Breast epithelium (tissue), 4 donors: ENCODE data around the gene SULT6B1. TPM values are rescaled to one million over a fixed set of nuclear protein-coding genes. Genes with fewer than 3 reads are reported as not detected.
"Not testable (repeated sequence)": the region's sequence is repeated elsewhere in the genome, so short reads cannot be mapped to it uniquely, and the experiment has no call there.

ENCODE experiments used
- DNase-seq, 2 donors: peaks; one replicate each; pipeline ENCODE4 v3.0.0-alpha.2; 2019; ENCODE audit warnings: low spot score in 2 of 2
- H3K27ac ChIP-seq, 2 donors: fragments of 200-600 bp; sonication (generic) in 1 of 2; one replicate each; pipeline ENCODE4 v1.5.1; 2016 to 2019; ENCODE audit warnings: mild to moderate bottlenecking in 1 of 2
- H3K27me3 ChIP-seq, 2 donors: fragments of 200-600 bp; sonication (generic) in 1 of 2; one replicate each; pipeline versions ENCODE4 v1.5.1 to v1.6.0; 2017 to 2019; ENCODE audit warnings: control low read depth in 1 of 2, mild to moderate bottlenecking in 1 of 2
- H3K36me3 ChIP-seq: fragments of 200-600 bp; one replicate; pipeline ENCODE4 v1.5.1; 2019
- H3K4me1 ChIP-seq, 2 donors: fragments of 200-600 bp; sonication (generic); one replicate each; pipeline ENCODE4 v1.5.1; 2016 to 2019; ENCODE audit warnings: control low read depth in 1 of 2
- H3K4me3 ChIP-seq, 3 donors: fragments of 200-600 bp; sonication (generic); 1 replicate in 2 of 3; 2 replicates in 1 of 3; pipeline ENCODE4 v1.5.1; 2016 to 2019; ENCODE audit warnings: mild to moderate bottlenecking in 3 of 3, moderate library complexity in 2 of 3
- H3K9me3 ChIP-seq, 2 donors: fragments of 200-600 bp; sonication (generic) in 1 of 2; one replicate each; pipeline ENCODE4 v1.5.1; 2016 to 2019; ENCODE audit warnings: control low read depth in 1 of 2
- POLR2A ChIP-seq: fragments of 450-650 bp; IDR thresholded peaks from one replicate; pipeline ENCODE4 v1.6.1; 2016; ENCODE audit warnings: antibody characterized with exemption, mild to moderate bottlenecking, moderate library complexity
- POLR2AphosphoS5 ChIP-seq, 3 donors: sonication (generic); formaldehyde crosslinking; IDR thresholded peaks; one replicate each; pipeline ENCODE4 v1.6.1; 2017; ENCODE audit warnings: antibody characterized with exemption in 3 of 3
- intact Hi-C: fragments of 100-400 bp; cut with DNase I; formaldehyde crosslinking; loops from one replicate; pipeline ENCODE4 v1.15.1; 2023; ENCODE audit warnings: low total_unique reads
- total RNA-seq, 3 donors: library from RNA; depleted of rRNA; stranded (reverse); fragments of >200 nt; gene quantifications; one replicate each; pipeline ENCODE4 v1.1.0, GENCODE V29; 2016
- TF ChIP-seq, protein P1 (sequence below), 3 donors: fragments of 450-650 bp; IDR thresholded peaks; one replicate each; pipeline ENCODE4 v1.5.1; 2016 to 2017; ENCODE audit warnings: antibody characterized with exemption in 3 of 3, mild to moderate bottlenecking in 3 of 3, moderate library complexity in 3 of 3

The SULT6B1 gene
- total RNA-seq, 3 donors from 2014 or later = not detected

DNA sequence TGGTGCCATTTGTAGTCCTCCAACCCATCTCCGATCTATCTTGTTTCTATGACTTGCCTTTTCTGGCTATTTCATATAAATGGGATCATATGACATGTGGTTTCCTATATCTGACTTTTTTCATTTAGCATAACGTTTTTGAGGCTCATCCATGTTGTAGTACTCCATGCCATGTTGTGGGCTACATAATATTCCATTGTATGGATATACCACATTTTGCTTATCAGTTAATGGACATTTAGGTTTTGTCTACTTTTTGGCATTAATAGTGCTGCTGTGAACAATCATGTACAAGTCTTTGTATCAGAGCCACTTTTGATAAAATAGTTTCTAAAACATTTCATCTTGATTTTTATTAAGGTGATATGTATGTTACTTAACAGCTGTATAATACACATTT is 15.2 kb upstream of the SULT6B1 start:
- H3K4me1 ChIP-seq = no peaks in the 10 kb centered on the region
- no peaks in the 10 kb centered on the region for H3K27me3 ChIP-seq
- intact Hi-C loops = no loop called here
- peaks cover 17% of the 10 kb centered on the region for H3K36me3 ChIP-seq
- TF ChIP-seq POLR2AphosphoS5 (IDR thresholded peaks at IDR 0.05) (no peak), POLR2A (no peak)
- TF ChIP-seq, protein P1, sequence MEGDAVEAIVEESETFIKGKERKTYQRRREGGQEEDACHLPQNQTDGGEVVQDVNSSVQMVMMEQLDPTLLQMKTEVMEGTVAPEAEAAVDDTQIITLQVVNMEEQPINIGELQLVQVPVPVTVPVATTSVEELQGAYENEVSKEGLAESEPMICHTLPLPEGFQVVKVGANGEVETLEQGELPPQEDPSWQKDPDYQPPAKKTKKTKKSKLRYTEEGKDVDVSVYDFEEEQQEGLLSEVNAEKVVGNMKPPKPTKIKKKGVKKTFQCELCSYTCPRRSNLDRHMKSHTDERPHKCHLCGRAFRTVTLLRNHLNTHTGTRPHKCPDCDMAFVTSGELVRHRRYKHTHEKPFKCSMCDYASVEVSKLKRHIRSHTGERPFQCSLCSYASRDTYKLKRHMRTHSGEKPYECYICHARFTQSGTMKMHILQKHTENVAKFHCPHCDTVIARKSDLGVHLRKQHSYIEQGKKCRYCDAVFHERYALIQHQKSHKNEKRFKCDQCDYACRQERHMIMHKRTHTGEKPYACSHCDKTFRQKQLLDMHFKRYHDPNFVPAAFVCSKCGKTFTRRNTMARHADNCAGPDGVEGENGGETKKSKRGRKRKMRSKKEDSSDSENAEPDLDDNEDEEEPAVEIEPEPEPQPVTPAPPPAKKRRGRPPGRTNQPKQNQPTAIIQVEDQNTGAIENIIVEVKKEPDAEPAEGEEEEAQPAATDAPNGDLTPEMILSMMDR (IDR thresholded peaks at IDR 0.05) = no peak
- H3K27ac ChIP-seq = no peak overlapping the region
- peaks cover 0 to 21% of the 10 kb centered on the region in 2 donors for H3K9me3 ChIP-seq
- no peak overlapping the region for H3K4me3 ChIP-seq
- DNase-seq = no peak

DNA sequence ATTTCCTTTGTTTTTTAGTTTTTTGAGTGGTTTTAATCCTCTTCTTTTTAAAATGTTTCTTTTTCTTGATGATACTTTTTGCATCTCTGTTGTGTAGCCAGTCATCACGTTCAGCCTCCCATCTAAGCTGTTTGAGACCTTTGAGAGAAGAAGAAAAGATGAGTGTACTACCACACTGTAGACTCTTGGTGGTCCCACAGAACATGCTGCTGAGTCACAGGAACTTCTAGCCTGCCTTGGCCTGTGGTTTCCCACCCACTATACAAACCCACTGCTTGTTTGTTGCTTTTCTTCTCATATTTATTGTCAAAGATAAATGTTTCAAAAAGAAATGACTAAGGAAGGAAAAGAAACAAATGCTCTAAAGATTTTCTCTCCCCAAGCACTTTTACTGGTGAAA is 13.3 kb upstream of the SULT6B1 start:
- no peak for DNase-seq
- intact Hi-C loops = no loop called here
- H3K9me3 ChIP-seq = peaks cover 0 to 12% of the 10 kb centered on the region in 2 donors
- H3K4me1 ChIP-seq = no peaks in the 10 kb centered on the region
- no peak overlapping the region for H3K27ac ChIP-seq
- no peaks in the 10 kb centered on the region for H3K27me3 ChIP-seq
- TF ChIP-seq POLR2AphosphoS5 (IDR thresholded peaks at IDR 0.05) = no peak
- TF ChIP-seq, protein P1 (IDR thresholded peaks at IDR 0.05) = no peak
- peaks cover 17% of the 10 kb centered on the region for H3K36me3 ChIP-seq
- no peak overlapping the region for H3K4me3 ChIP-seq

DNA sequence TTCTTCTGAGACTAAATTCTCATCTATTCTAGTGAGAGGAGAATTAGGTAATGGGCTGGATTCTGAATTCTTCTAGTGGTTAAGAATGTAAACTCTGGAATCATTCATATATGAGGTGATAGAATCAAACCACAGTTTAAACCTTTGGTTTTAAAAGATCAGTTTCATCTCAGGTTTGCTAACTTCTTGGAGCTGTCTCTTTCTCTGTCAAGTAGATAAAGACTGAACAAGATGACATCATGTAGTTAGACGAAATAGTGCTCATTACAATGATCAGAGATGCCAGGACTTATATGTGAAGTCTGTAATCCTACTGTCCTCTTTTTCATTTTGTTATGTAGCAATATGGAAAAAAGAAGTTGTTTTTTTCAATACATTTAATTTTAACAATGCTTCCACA is 12.7 kb upstream of the SULT6B1 start:
- no peak for DNase-seq
- Histone ChIP-seq H3K4me1 (no peaks in the 10 kb centered on the region), H3K4me3 (no peak overlapping the region), H3K36me3 (peaks cover 17% of the 10 kb centered on the region), H3K9me3 (peaks cover 0 to 8% of the 10 kb centered on the region in 2 donors), H3K27me3 (no peaks in the 10 kb centered on the region), H3K27ac (no peak overlapping the region)
- intact Hi-C loops = no loop called here
- no peak for TF ChIP-seq POLR2A
- no peak for TF ChIP-seq POLR2AphosphoS5 (IDR thresholded peaks at IDR 0.05)
- TF ChIP-seq, protein P1 (IDR thresholded peaks at IDR 0.05) = no peak

DNA sequence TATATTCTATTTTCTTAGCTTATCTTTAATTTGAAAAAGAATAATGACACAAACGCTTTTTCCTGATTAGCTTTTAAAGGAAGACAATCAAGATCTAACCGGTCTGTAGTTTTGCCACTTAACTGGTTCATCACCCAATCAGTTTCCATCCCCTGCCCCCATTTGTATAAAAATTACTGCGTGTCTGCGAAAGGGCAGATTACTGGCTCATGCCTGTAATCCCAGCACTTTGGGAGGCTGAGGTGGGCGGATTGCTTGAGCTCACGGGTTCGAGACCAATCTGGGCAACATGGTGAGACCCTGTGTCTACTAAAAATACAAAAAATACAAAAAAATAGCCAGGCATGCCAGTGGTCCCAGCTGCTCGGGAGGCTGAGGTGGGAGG is 10.2 kb upstream of the SULT6B1 start:
- TF ChIP-seq POLR2AphosphoS5 (IDR thresholded peaks at IDR 0.05) (no peak), POLR2A (no peak)
- TF ChIP-seq, protein P1 (IDR thresholded peaks at IDR 0.05) = no peak
- intact Hi-C loops = no loop called here
- no peak for DNase-seq
- Histone ChIP-seq H3K36me3 (peaks cover 8% of the 10 kb centered on the region), H3K27ac (no peak overlapping the region), H3K4me1 (no peaks in the 10 kb centered on the region), H3K27me3 (no peaks in the 10 kb centered on the region), H3K4me3 (no peak overlapping the region), H3K9me3 (peaks cover 0 to 3% of the 10 kb centered on the region in 2 donors)

DNA sequence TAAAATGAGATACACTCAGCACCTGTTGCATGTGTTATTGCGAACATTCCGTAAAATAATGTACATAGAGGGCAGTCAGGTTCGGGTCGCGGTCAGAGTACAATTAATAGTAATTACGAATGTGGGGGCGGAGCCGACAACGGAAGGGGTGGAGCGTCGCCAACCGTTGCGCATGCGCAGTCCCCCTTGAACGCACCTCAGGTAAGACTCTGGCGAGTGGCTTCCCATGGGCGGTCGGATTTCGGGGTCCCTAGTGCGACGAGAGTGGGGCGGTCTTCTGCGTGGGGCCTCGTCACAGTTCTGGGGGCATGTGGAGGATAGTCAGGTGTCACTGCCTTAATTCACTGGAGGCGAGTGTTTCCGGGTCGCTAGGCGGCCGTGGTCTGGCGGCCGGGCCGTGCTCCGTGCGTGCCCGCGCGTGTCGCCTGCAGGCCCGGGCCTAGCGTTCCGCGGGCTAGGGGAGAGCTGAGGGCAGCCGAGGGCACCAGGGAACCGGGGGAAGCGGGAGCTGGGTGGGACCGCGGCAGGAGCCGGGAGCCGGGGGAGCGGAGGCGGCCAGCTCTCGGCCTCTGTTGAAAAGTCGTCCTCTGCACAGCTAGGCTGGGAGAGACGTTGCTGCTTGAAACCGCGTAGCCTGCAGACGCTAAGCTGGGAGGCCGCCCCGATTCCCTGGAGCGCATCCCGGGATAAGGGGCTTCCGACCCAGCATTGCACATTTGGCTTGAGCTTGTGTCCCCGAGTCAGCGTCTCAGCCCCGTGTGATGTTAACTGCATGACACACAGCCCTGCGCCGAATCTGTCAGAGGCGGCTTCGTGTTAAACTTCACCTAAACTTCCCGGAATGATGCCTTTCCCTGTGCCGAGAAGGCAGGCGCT is 8.1 kb upstream of the SULT6B1 start, which contains the start of gene CEBPZOS:
Gene CEBPZOS, plus strand, starts transcription at position 177 of the 876 bp plus-strand sequence. CDS start 3,209 bp downstream, outside the sequence.
- DNase-seq = peak; percentile 76 to 81

DNA sequence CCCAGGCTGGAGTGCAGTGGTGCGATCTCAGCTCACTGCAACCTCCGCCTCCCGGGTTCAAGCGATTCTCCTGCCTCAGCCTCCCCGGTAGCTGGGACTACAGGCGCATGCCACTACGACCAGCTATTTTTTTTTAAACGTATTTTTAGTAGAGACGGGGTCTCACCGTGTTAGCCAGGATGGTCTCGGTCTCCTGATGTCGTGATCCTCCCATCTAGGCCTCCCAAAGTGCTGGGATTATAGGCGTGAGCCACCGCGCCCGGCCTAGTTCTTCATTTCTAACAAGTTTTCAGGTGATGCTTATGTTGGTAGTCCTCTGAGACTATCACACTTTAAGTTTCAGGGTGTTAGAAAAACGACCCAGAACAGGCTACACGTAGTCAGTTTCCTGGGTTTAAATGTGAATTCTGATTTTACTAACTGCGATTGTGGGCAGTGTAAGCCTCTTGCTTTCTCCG is 7.4 kb upstream of the SULT6B1 start:
- Histone ChIP-seq H3K27ac (peak overlapping the region; percentile 88 to 94), H3K4me3 (peak overlapping the region; percentile 63 to 91 (median 85))
- H3K9me3 ChIP-seq, DNase-seq, H3K27me3 ChIP-seq, H3K4me1 ChIP-seq, intact Hi-C loops, H3K36me3 ChIP-seq: not testable (repeated sequence)

More for the DNA sequence above, 8.1 kb upstream of the SULT6B1 start, which contains the start of gene CEBPZOS:
- Histone ChIP-seq H3K27me3 (no peaks in the 10 kb centered on the region), H3K36me3 (peaks cover 8% of the 10 kb centered on the region), H3K9me3 (no peaks in the 10 kb centered on the region), H3K27ac (peak within 1 kb of the TSS; percentile 88 to 94), H3K4me1 (no peaks in the 10 kb centered on the region), H3K4me3 (peak within 1 kb of the TSS; percentile 63 to 91 (median 85))
- TF ChIP-seq, protein P1 (IDR thresholded peaks at IDR 0.05) = peak in 1 of 3 donors; percentile 10
- TF ChIP-seq POLR2A (peak; percentile 63), POLR2AphosphoS5 (IDR thresholded peaks at IDR 0.05) (peak; percentile 66 to 95 (median 73))
- intact Hi-C loops = no loop called here
